PFSK-1 (cell line): ENCODE measurements around the gene RPUSD2.

Experiments used
- FOXP2 ChIP-seq: optimal IDR thresholded peaks from 2 replicates; pipeline ENCODE3; 2011; ENCODE audit warnings: borderline replicate concordance, control low read depth, inconsistent platforms; ENCODE audit not compliant: insufficient read depth; ENCODE audit errors: extremely low read length, extremely low read depth
- POLR2AphosphoS5 ChIP-seq: IDR thresholded peaks from 2 replicates; pipeline ENCODE4 v1.6.1; 2012; ENCODE audit warnings: low read depth, mild to moderate bottlenecking, control low read depth, low read length, moderate library complexity
- SIN3A ChIP-seq: IDR thresholded peaks from 2 replicates; pipeline ENCODE4 v1.6.1; 2012; ENCODE audit warnings: mild to moderate bottlenecking, low read length, moderate library complexity, borderline replicate concordance; ENCODE audit not compliant: insufficient read depth
- TAF1 ChIP-seq: IDR thresholded peaks from 2 replicates; pipeline ENCODE4 v1.6.1; 2012; ENCODE audit warnings: low read length, control low read depth, borderline replicate concordance; ENCODE audit not compliant: insufficient read depth
- TF ChIP-seq, protein P1 (sequence below), 2 experiments: IDR thresholded peaks; 2 replicates each; pipeline versions ENCODE4 v1.6.1 to v1.8.0; 2011 to 2012; ENCODE audit warnings: low read depth in 2 of 2, low read length in 2 of 2, control low read depth in 1 of 2, inconsistent platforms in 1 of 2, mild to moderate bottlenecking in 1 of 2, moderate library complexity in 1 of 2; ENCODE audit not compliant: insufficient read depth in 1 of 2

RPUSD2 gene

DNA sequence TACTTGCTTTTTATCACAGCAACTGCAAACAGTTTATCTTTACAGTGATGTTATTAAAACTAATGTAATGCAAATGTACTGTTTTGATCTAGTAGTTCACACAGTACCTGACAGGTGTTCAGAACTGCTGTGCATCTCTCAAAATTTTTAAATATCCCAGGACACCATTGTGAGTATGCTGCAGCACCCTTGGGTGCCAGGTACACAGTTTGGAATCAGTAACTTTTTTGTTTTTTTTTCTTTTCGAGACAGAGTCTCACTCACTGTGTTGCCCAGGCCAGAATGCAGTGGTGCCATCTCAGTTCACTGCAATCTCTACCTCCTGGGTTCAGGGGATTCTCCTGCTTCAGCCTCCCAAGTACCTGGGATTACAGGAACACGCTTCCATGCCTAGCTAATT is 27.9 kb downstream of the RPUSD2 start:
- TF ChIP-seq SIN3A = no peak
- TF ChIP-seq POLR2AphosphoS5 = no peak
- TF ChIP-seq, protein P1, sequence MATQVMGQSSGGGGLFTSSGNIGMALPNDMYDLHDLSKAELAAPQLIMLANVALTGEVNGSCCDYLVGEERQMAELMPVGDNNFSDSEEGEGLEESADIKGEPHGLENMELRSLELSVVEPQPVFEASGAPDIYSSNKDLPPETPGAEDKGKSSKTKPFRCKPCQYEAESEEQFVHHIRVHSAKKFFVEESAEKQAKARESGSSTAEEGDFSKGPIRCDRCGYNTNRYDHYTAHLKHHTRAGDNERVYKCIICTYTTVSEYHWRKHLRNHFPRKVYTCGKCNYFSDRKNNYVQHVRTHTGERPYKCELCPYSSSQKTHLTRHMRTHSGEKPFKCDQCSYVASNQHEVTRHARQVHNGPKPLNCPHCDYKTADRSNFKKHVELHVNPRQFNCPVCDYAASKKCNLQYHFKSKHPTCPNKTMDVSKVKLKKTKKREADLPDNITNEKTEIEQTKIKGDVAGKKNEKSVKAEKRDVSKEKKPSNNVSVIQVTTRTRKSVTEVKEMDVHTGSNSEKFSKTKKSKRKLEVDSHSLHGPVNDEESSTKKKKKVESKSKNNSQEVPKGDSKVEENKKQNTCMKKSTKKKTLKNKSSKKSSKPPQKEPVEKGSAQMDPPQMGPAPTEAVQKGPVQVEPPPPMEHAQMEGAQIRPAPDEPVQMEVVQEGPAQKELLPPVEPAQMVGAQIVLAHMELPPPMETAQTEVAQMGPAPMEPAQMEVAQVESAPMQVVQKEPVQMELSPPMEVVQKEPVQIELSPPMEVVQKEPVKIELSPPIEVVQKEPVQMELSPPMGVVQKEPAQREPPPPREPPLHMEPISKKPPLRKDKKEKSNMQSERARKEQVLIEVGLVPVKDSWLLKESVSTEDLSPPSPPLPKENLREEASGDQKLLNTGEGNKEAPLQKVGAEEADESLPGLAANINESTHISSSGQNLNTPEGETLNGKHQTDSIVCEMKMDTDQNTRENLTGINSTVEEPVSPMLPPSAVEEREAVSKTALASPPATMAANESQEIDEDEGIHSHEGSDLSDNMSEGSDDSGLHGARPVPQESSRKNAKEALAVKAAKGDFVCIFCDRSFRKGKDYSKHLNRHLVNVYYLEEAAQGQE (IDR thresholded peaks at IDR 0.05; ENCODE audit: insufficient read depth in 1 of 2, low read depth in 2 of 2, low read length in 2 of 2) = no peak

DNA sequence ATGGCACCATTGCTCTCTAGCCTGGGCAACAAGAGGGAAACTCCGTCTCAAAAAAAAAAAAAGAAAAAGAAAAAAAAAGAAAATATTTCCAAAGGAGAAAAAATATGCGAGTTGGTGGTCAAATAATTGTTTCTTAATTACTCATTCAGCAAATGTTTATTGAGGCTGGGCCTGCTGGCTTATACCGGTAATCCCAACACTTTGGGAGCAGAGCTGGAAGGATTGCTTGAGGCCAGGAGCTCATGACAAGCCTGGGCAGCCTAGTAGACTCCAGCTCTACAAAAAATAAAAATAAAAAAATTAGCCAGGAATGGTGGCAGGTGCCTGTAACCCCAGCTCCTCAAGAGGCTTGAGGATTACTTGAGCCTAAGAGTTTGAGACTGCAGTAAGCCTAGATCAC is 29.0 kb downstream of the RPUSD2 start:
- no peak for TF ChIP-seq FOXP2

- TF ChIP-seq POLR2AphosphoS5 = no peak
- no peak for TF ChIP-seq SIN3A
- no peak for TF ChIP-seq FOXP2
- TF ChIP-seq TAF1 = no peak
- TF ChIP-seq, protein P1 (IDR thresholded peaks at IDR 0.05; ENCODE audit: insufficient read depth in 1 of 2, low read depth in 2 of 2, low read length in 2 of 2) = no peak
These were observed 29.6 kb downstream of the RPUSD2 start for GRCh38 chr15:40598672-40599071.

GRCh38 chr15:40600956-40601355 is 31.9 kb downstream of the RPUSD2 start:
- TF ChIP-seq FOXP2 (no peak), SIN3A (no peak), POLR2AphosphoS5 (no peak), TAF1 (no peak)
- TF ChIP-seq, protein P1 (IDR thresholded peaks at IDR 0.05; ENCODE audit: insufficient read depth in 1 of 2, low read depth in 2 of 2, low read length in 2 of 2) = no peak

DNA sequence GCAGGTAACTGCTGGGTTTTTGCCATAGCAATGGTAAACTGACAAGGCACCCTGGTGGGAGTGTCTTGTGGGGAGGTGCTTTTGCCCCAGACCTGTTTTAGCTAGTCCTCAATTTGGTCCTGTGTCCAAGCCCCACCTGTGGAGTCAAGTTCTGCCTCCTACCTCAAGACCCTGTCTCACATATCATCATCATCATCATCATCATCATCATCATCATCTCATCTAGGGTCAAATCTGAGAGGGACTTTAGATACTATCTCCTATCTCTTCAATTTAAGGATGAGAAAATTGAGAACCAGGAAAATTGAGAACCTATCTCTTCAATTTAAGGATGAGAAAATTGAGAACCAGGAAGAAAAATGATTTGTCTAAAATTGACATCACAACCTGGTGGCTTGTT is 34.8 kb downstream of the RPUSD2 start:
- TF ChIP-seq POLR2AphosphoS5 (no peak), SIN3A (no peak), TAF1 (no peak), FOXP2 (no peak)
- TF ChIP-seq, protein P1 (IDR thresholded peaks at IDR 0.05; ENCODE audit: insufficient read depth in 1 of 2, low read depth in 2 of 2, low read length in 2 of 2) = no peak
